HepG2 (cell line): ENCODE results near the gene C3orf52. TPM values are rescaled to one million over a fixed set of nuclear protein-coding genes. Genes with fewer than 3 reads are reported as not detected.
"Not testable (repeated sequence)": the region's sequence is repeated elsewhere in the genome, so short reads cannot be mapped to it uniquely, and the experiment has no call there.

ENCODE experiments used
- ATAC-seq: fragments of 200-7000 bp; cut with Tn5 transposase; 3 replicates; pipeline ENCODE4 v1.9.1; 2020; ENCODE audit warnings: mild to moderate bottlenecking, moderate library complexity
- BruUV-seq: library from RNA; stranded (reverse); fragments of 400-500 nt; replicated peaks from 2 replicates; lab custom pipeline; 2021; lab: Mats Ljungman, UMichigan
- CTCF ChIA-PET: fragments of 300-600 bp; formaldehyde crosslinking; extraction: SDS; loops from one replicate; lab custom pipeline; 2021; ENCODE audit warnings: low total read pairs, inconsistent platforms, low intra/inter-chr PET ratio; lab: Yijun Ruan, JAX
- POLR2A ChIA-PET: fragments of 350-600 bp; sonication (Branson Sonifier 250); formaldehyde crosslinking; loops from one replicate; lab custom pipeline; 2020; ENCODE audit warnings: antibody characterized with exemption, inconsistent platforms; lab: Yijun Ruan, JAX
- DNase-seq: peaks from one replicate; pipeline ENCODE4 v3.0.0-alpha.2; 2015; ENCODE audit warnings: low spot score
- FAIRE-seq: peaks from 3 replicates; lab custom pipeline; 2011; peaks lifted over from hg19 to GRCh38; lab: Jason Lieb, UNC
- H2AFZ ChIP-seq: one replicate; pipeline ENCODE4 v1.6.1; 2011; ENCODE audit warnings: low read length, inconsistent platforms
- H3K27ac ChIP-seq: fragments of 300-600 bp; 3 replicates; pipeline ENCODE4 v1.8.0; 2011; ENCODE audit warnings: mixed run types, mild to moderate bottlenecking, mixed read lengths, low read length, inconsistent platforms; ENCODE audit not compliant: insufficient read depth; ENCODE audit errors: extremely low read length
- H3K27me3 ChIP-seq, 2 experiments: fragments of 200-600 bp in 1 of 2; 2 replicates in 1 of 2; 3 replicates in 1 of 2; pipeline versions ENCODE4 v1.6.0 to v1.8.0; 2011; ENCODE audit warnings: low read length in 2 of 2, mild to moderate bottlenecking in 2 of 2, moderate library complexity in 2 of 2, inconsistent platforms in 1 of 2; ENCODE audit not compliant: insufficient read depth in 2 of 2, control insufficient read depth in 1 of 2
- H3K36me3 ChIP-seq, 2 experiments: fragments of 200-600 bp in 1 of 2; replicated peaks in 1 of 2; 2 replicates in 1 of 2; 3 replicates in 1 of 2; pipeline versions ENCODE4 v1.5.1 to v1.8.0; 2011; ENCODE audit warnings: low read length in 2 of 2, inconsistent platforms in 1 of 2; ENCODE audit not compliant: insufficient read depth in 2 of 2, control insufficient read depth in 1 of 2
- H3K4me1 ChIP-seq: 2 replicates; pipeline ENCODE4 v1.5.1; 2012; ENCODE audit warnings: low read length, inconsistent platforms; ENCODE audit not compliant: insufficient read depth
- H3K4me2 ChIP-seq: 2 replicates; pipeline ENCODE4 v1.6.0; 2011; ENCODE audit warnings: low read depth, low read length, inconsistent platforms
- H3K4me3 ChIP-seq, 3 experiments: fragments of 200-600 bp in 1 of 3; sonication (generic), shearing (Covaris generic) in 1 of 3; replicated peaks in 1 of 3; 2 replicates each; pipeline ENCODE4 v1.5.1; 2011 to 2016; ENCODE audit warnings: low read length in 3 of 3, inconsistent platforms in 2 of 3, low read depth in 2 of 3, mild to moderate bottlenecking in 2 of 3, control low read depth in 1 of 3, mixed read lengths in 1 of 3; ENCODE audit not compliant: insufficient read depth in 1 of 3
- H3K79me2 ChIP-seq: one replicate; pipeline ENCODE4 v1.6.1; 2011; ENCODE audit warnings: low read length, inconsistent platforms; ENCODE audit not compliant: insufficient read depth
- H3K9ac ChIP-seq: 2 replicates; pipeline ENCODE4 v1.6.0; 2011; ENCODE audit warnings: mild to moderate bottlenecking, low read depth, low read length, inconsistent platforms; ENCODE audit not compliant: insufficient read depth
- H3K9me3 ChIP-seq: 2 replicates; pipeline ENCODE4 v1.5.1; 2012; ENCODE audit warnings: mild to moderate bottlenecking, low read length
- H4K20me1 ChIP-seq: 2 replicates; pipeline ENCODE4 v1.6.0; 2011; ENCODE audit warnings: inconsistent platforms, mild to moderate bottlenecking, low read length, moderate library complexity; ENCODE audit not compliant: insufficient read depth
- BCL6 ChIP-seq: IDR thresholded peaks from 2 replicates; pipeline ENCODE4 v1.6.1; 2016; ENCODE audit warnings: missing genetic modification reagents, missing compliant biosample characterization
- CCDC6 ChIP-seq: sonication (generic); formaldehyde crosslinking; IDR thresholded peaks from 2 replicates; pipeline ENCODE4 v1.8.1; 2022; ENCODE audit warnings: mild to moderate bottlenecking, missing genetic modification reagents, moderate library complexity
- ELK4 ChIP-seq: sonication (generic); formaldehyde crosslinking; IDR thresholded peaks from 2 replicates; pipeline ENCODE4 v1.9.0; 2021; ENCODE audit warnings: missing genetic modification reagents, borderline replicate concordance
- HCFC1 ChIP-seq: fragments of 150-350 bp; IDR thresholded peaks from 2 replicates; pipeline ENCODE4 v1.6.1; 2014; ENCODE audit warnings: low read depth, low read length
- HIVEP1 ChIP-seq: sonication (generic); formaldehyde crosslinking; IDR thresholded peaks from 2 replicates; pipeline ENCODE4 v1.4.0; 2020; ENCODE audit warnings: mild to moderate bottlenecking, missing genetic modification reagents
- HNF4A ChIP-seq: sonication (generic); formaldehyde crosslinking; IDR thresholded peaks from 2 replicates; pipeline ENCODE4 v1.4.0; 2020; ENCODE audit warnings: missing genetic modification reagents
- IKZF5 ChIP-seq: IDR thresholded peaks from 2 replicates; pipeline ENCODE4 v1.6.1; 2018; ENCODE audit warnings: missing genetic modification reagents, mild to moderate bottlenecking, missing compliant biosample characterization
- KDM5B ChIP-seq: sonication (generic); formaldehyde crosslinking; IDR thresholded peaks from 2 replicates; pipeline ENCODE4 v1.4.0; 2020; ENCODE audit warnings: missing genetic modification reagents, mild to moderate bottlenecking, borderline replicate concordance
- NFKB2 ChIP-seq: sonication (generic); formaldehyde crosslinking; IDR thresholded peaks from 2 replicates; pipeline ENCODE4 v1.4.0; 2020; ENCODE audit warnings: missing genetic modification reagents, borderline replicate concordance
- POGZ ChIP-seq: sonication (generic); formaldehyde crosslinking; IDR thresholded peaks from 2 replicates; pipeline ENCODE4 v1.4.0; 2020; ENCODE audit warnings: mild to moderate bottlenecking, missing genetic modification reagents
- TFDP1 ChIP-seq: IDR thresholded peaks from 2 replicates; pipeline ENCODE4 v1.6.1; 2016; ENCODE audit warnings: missing compliant biosample characterization, missing genetic modification reagents, borderline replicate concordance
- ZNF138 ChIP-seq: sonication (generic); formaldehyde crosslinking; IDR thresholded peaks from 2 replicates; pipeline ENCODE4 v1.5.0; 2020; ENCODE audit warnings: mild to moderate bottlenecking, low read depth, missing genetic modification reagents
- ZNF33A ChIP-seq: sonication (generic); formaldehyde crosslinking; IDR thresholded peaks from 2 replicates; pipeline ENCODE4 v1.5.1; 2020; ENCODE audit warnings: missing genetic modification reagents, mild to moderate bottlenecking, moderate library complexity, borderline replicate concordance
- ZNF501 ChIP-seq: sonication (generic); formaldehyde crosslinking; IDR thresholded peaks from 2 replicates; pipeline ENCODE4 v1.5.1; 2020; ENCODE audit warnings: mild to moderate bottlenecking, moderate library complexity, missing genetic modification reagents
- ZNF709 ChIP-seq: sonication (generic); formaldehyde crosslinking; IDR thresholded peaks from 2 replicates; pipeline ENCODE4 v1.5.0; 2020; ENCODE audit warnings: mild to moderate bottlenecking, missing genetic modification reagents
- ZNF788 ChIP-seq: sonication (generic); formaldehyde crosslinking; IDR thresholded peaks from 2 replicates; pipeline ENCODE4 v1.5.0; 2020; ENCODE audit warnings: mild to moderate bottlenecking, missing genetic modification reagents, borderline replicate concordance
- ZSCAN5A ChIP-seq: sonication (generic); formaldehyde crosslinking; IDR thresholded peaks from 2 replicates; pipeline ENCODE4 v1.8.0; 2022; ENCODE audit warnings: mild to moderate bottlenecking, missing genetic modification reagents, borderline replicate concordance
- WGBS: methylation state at CpG from one replicate; pipeline ENCODE4 v1.1.6; 2017; ENCODE audit warnings: low lambda C conversion rate; 5-methylcytosine and 5-hydroxymethylcytosine counted together
- in situ Hi-C: cut with HindIII; loops from 2 replicates; pipeline ENCODE4 v1.10.0; 2017; ENCODE audit warnings: low pct_unique_long_range_greater_than_20kb; ENCODE audit not compliant: extremely low pct_ligation_motif_present
- intact Hi-C: fragments of 100-400 bp; cut with micrococcal nuclease; formaldehyde crosslinking; loops from one replicate; pipeline ENCODE4 v1.10.0; 2022; ENCODE audit not compliant: unreplicated experiment
- polyA plus RNA-seq, 8 experiments: library from polyadenylated mRNA; depleted of rRNA in 3 of 8; stranded (reverse) in 7 of 8; unstranded in 1 of 8; fragments of >200 nt; fragmentation: Illumina TruSeq in 4 of 8; extraction: Trizol in 4 of 8; gene quantifications; 2 replicates each; pipeline versions ENCODE4 v1.2.1 to v1.2.3, GENCODE V29; 2011 to 2016; ENCODE audit warnings: low read depth in 4 of 8, missing spikeins in 1 of 8, mixed read lengths in 1 of 8; ENCODE audit not compliant: insufficient read depth in 1 of 8
- total RNA-seq, 5 experiments: library from RNA; depleted of rRNA; stranded (reverse); fragments of >200 nt; fragmentation: Illumina TruSeq; extraction: Trizol; gene quantifications; 2 replicates each; pipeline ENCODE4 v1.2.3, GENCODE V29; 2016; ENCODE audit warnings: low read depth in 1 of 5

The C3orf52 gene
- total and polyA plus RNA-seq, 2 of the 13 experiments (the other 11 are each of a cell fraction or from before 2014, with no cell fraction given): 0.79 to 1.2 TPM

GRCh38 chr3:112086076-112086854, at the start of gene C3orf52 (continued):
- TF ChIP-seq ZNF709 (CRISPR knock-in tag): peak; percentile 85; the same call in 1 of the 2 replicates
- peak; percentile 26; the same call in 1 of the 2 replicates for TF ChIP-seq HIVEP1 (CRISPR knock-in tag)
- TF ChIP-seq CCDC6 (CRISPR knock-in tag): peak; percentile 45; the same call in 1 of the 2 replicates
- peak; percentile 73; the same call in 1 of the 2 replicates for TF ChIP-seq IKZF5 (CRISPR knock-in tag)
- no peak for TF ChIP-seq ELK4
- TF ChIP-seq ZNF501 (CRISPR knock-in tag): peak; percentile 81
- TF ChIP-seq ZSCAN5A: peak; percentile 72; the same call in 1 of the 2 replicates
- TF ChIP-seq ZNF33A (CRISPR knock-in tag): no peak
- peak; percentile 83; the same call in 1 of the 2 replicates for TF ChIP-seq TFDP1 (CRISPR knock-in tag)
- no peak; the same call in 1 of the 2 replicates for TF ChIP-seq POGZ (CRISPR knock-in tag)
- TF ChIP-seq ZNF138: 0 out of 2 replicates have a peak, but pooled peaks have one; percentile 64
- TF ChIP-seq NFKB2 (CRISPR knock-in tag): peak; percentile 90
- peak; percentile 28; the same call in 1 of the 2 replicates for TF ChIP-seq HNF4A (CRISPR knock-in tag)
- TF ChIP-seq KDM5B (CRISPR knock-in tag): peak; percentile 79
- no peak for TF ChIP-seq HCFC1
- 0 out of 2 replicates have a peak, but pooled peaks have one; percentile 38 for TF ChIP-seq BCL6 (CRISPR knock-in tag)
- peak; percentile 63; the same call in 1 of the 2 replicates for TF ChIP-seq ZNF788 (CRISPR knock-in tag)

- CTCF ChIA-PET, H2AFZ ChIP-seq, H3K9me3 ChIP-seq, H3K27ac ChIP-seq, ATAC-seq, in situ Hi-C loops, H3K4me3 ChIP-seq, POLR2A ChIA-PET, H3K79me2 ChIP-seq, H3K4me1 ChIP-seq, H3K9ac ChIP-seq, intact Hi-C loops, BruUV-seq, H3K4me2 ChIP-seq, H3K36me3 ChIP-seq, H4K20me1 ChIP-seq, FAIRE-seq, DNase-seq: not testable (repeated sequence)
- H3K27me3 ChIP-seq: peaks cover 2 to 17% of the 10 kb centered on the region in 2 experiments; a peak in 3 of 5 replicates
- WGBS: 8% methylated on average over 3 of the region's 4 CpGs
Observed at GRCh38 chr3:112037194-112037593, 49.0 kb upstream of the C3orf52 start.
